CD4-positive, alpha-beta T cell (primary cell): ENCODE data around the gene MEGF8. TPM values are rescaled to one million over a fixed set of nuclear protein-coding genes. Genes with fewer than 3 reads are reported as not detected.
A peak's percentile ranks its signal among the peaks of the same experiment; 100 is the strongest.

ENCODE experiments used
- ATAC-seq: fragments of 200-7000 bp; cut with Tn5 transposase; one replicate; pipeline ENCODE4 v1.10.0; 2022; ENCODE audit warnings: mild to moderate bottlenecking; ENCODE audit not compliant: poor library complexity
- CTCF ChIA-PET: fragments of 350-600 bp; sonication (Branson Sonifier 250); formaldehyde crosslinking; loops from one replicate; lab custom pipeline; 2021; ENCODE audit warnings: antibody characterized with exemption, inconsistent platforms; lab: Charles Lee
- POLR2A ChIA-PET: fragments of 350-600 bp; sonication (Branson Sonifier 250); formaldehyde crosslinking; loops from one replicate; lab custom pipeline; 2021; ENCODE audit warnings: antibody characterized with exemption, inconsistent platforms; lab: Charles Lee
- DNase-seq, 14 experiments: peaks; one replicate each; pipeline ENCODE4 v3.0.0-alpha.2; 2013 to 2020; ENCODE audit warnings: mixed read lengths in 2 of 14
- H3K27ac ChIP-seq, 2 donors: one replicate each; pipeline versions ENCODE4 v1.5.1 to v1.7.0; 2013; ENCODE audit warnings: low read length in 2 of 2, low read depth in 1 of 2, mild to moderate bottlenecking in 1 of 2
- H3K27me3 ChIP-seq, 2 experiments: 1 replicate in 1 of 2; 2 replicates in 1 of 2; pipeline versions ENCODE4 v1.6.1 to v1.7.0; 2013; ENCODE audit warnings: low read length in 2 of 2, control low read depth in 1 of 2, mild to moderate bottlenecking in 1 of 2, moderate library complexity in 1 of 2; ENCODE audit not compliant: insufficient read depth in 2 of 2, control insufficient read depth in 1 of 2
- H3K36me3 ChIP-seq: one replicate; pipeline ENCODE4 v1.6.1; 2013; ENCODE audit warnings: low read length, control low read depth; ENCODE audit not compliant: insufficient read depth
- H3K4me1 ChIP-seq: one replicate; pipeline ENCODE4 v1.6.1; 2013; ENCODE audit warnings: low read length, control low read depth; ENCODE audit not compliant: insufficient read depth
- H3K4me3 ChIP-seq: one replicate; pipeline ENCODE4 v1.5.1; 2013; ENCODE audit warnings: mild to moderate bottlenecking, low read length, moderate library complexity
- H3K9me3 ChIP-seq, 2 experiments: 1 replicate in 1 of 2; 2 replicates in 1 of 2; pipeline versions ENCODE4 v1.6.1 to v1.7.0; 2013; ENCODE audit warnings: low read length in 2 of 2, mild to moderate bottlenecking in 2 of 2, control low read depth in 1 of 2, moderate library complexity in 1 of 2; ENCODE audit not compliant: control insufficient read depth in 1 of 2, insufficient read depth in 1 of 2
- H3K27ac Mint-ChIP-seq: one replicate; pipeline ENCODE4 v1.8.0; 2020; ENCODE audit warnings: mixed read lengths
- H3K27me3 Mint-ChIP-seq: one replicate; pipeline ENCODE4 v1.8.0; 2021; ENCODE audit warnings: mixed read lengths
- H3K36me3 Mint-ChIP-seq: one replicate; pipeline ENCODE4 v1.8.0; 2021; ENCODE audit warnings: low read depth, mixed read lengths
- H3K4me1 Mint-ChIP-seq: one replicate; pipeline ENCODE4 v1.8.0; 2021; ENCODE audit warnings: low read depth, mixed read lengths
- H3K4me3 Mint-ChIP-seq: one replicate; pipeline ENCODE4 v1.8.0; 2020; ENCODE audit warnings: mild to moderate bottlenecking, mixed read lengths
- H3K9me3 Mint-ChIP-seq: one replicate; pipeline ENCODE4 v1.8.0; 2020; ENCODE audit warnings: mixed read lengths
- CTCF ChIP-seq: fragments of 200-600 bp; IDR thresholded peaks from one replicate; pipeline ENCODE4 v1.8.0; 2022; ENCODE audit warnings: antibody characterized with exemption, mild to moderate bottlenecking
- intact Hi-C, 2 experiments: fragments of 100-400 bp; cut with DNase I in 1 of 2; cut with micrococcal nuclease in 1 of 2; formaldehyde crosslinking; loops; one replicate each; pipeline versions ENCODE4 v1.15.1 to v1.9.0; 2023 to 2025; cut with DNase I, micrococcal nuclease
- total RNA-seq, 174 experiments: library from RNA in 2 of 174; stranded (reverse) in 2 of 174; gene quantifications; one replicate each; pipeline ENCODE4 v1.2.3 and lab custom pipeline; 2021 to 2026

MEGF8 gene
- total RNA-seq, 2 experiments from 2014 or later, result 4.1 to 4.2 TPM

GRCh38 chr19:42292042-42292960, 33.1 kb upstream of the MEGF8 start:
- Mint-ChIP-seq H3K27ac (no peak overlapping the region), H3K36me3 (peaks cover 75% of the 10 kb centered on the region), H3K9me3 (no peaks in the 10 kb centered on the region), H3K4me1 (peaks cover 15% of the 10 kb centered on the region), H3K27me3 (no peaks in the 10 kb centered on the region), H3K4me3 (no peak overlapping the region)
- ATAC-seq (no peak), DNase-seq (peak in 1 of 14 experiments; percentile 26)
- Histone ChIP-seq H3K27me3 (no peaks in the 10 kb centered on the region), H3K27ac (no peak overlapping the region), H3K36me3 (peaks cover 74% of the 10 kb centered on the region), H3K4me3 (no peak overlapping the region), H3K4me1 (peaks cover 29% of the 10 kb centered on the region), H3K9me3 (no peaks in the 10 kb centered on the region)
- ChIA-PET POLR2A (no interaction called here), CTCF (no interaction called here)
- intact Hi-C loops, result no loop called here
- TF ChIP-seq CTCF, result no peak

GRCh38 chr19:42292963-42293362, 32.5 kb upstream of the MEGF8 start:
- peaks cover 71% of the 10 kb centered on the region for H3K36me3 Mint-ChIP-seq
- Histone ChIP-seq H3K4me1 (peaks cover 29% of the 10 kb centered on the region), H3K9me3 (no peaks in the 10 kb centered on the region), H3K27me3 (no peaks in the 10 kb centered on the region), H3K36me3 (peaks cover 68% of the 10 kb centered on the region), H3K4me3 (no peak overlapping the region), H3K27ac (no peak overlapping the region)
- intact Hi-C loops, result no loop called here
- CTCF ChIA-PET, result no interaction called here
- no peaks in the 10 kb centered on the region for H3K27me3 Mint-ChIP-seq
- TF ChIP-seq CTCF, result no peak
- POLR2A ChIA-PET, result no interaction called here
- H3K27ac Mint-ChIP-seq, result no peak overlapping the region
- no peak overlapping the region for H3K4me3 Mint-ChIP-seq
- ATAC-seq, result no peak
- DNase-seq, result no peak
- H3K4me1 Mint-ChIP-seq, result peaks cover 15% of the 10 kb centered on the region
- no peaks in the 10 kb centered on the region for H3K9me3 Mint-ChIP-seq

GRCh38 chr19:42293540-42293939, 31.9 kb upstream of the MEGF8 start:
- H3K27ac ChIP-seq, result no peak overlapping the region
- no peak for DNase-seq
- Mint-ChIP-seq H3K4me1 (peaks cover 15% of the 10 kb centered on the region), H3K36me3 (peaks cover 66% of the 10 kb centered on the region), H3K27ac (no peak overlapping the region), H3K9me3 (no peaks in the 10 kb centered on the region), H3K27me3 (no peaks in the 10 kb centered on the region), H3K4me3 (no peak overlapping the region)
- no peaks in the 10 kb centered on the region for H3K9me3 ChIP-seq
- ChIA-PET POLR2A (no interaction called here), CTCF (no interaction called here)
- intact Hi-C loops, result no loop called here
- H3K36me3 ChIP-seq, result peaks cover 62% of the 10 kb centered on the region
- H3K4me1 ChIP-seq, result peaks cover 29% of the 10 kb centered on the region
- no peak overlapping the region for H3K4me3 ChIP-seq
- no peaks in the 10 kb centered on the region for H3K27me3 ChIP-seq
- no peak for TF ChIP-seq CTCF
- no peak for ATAC-seq
